H1 (cell line): ENCODE data around the gene FAM193A. TPM values are rescaled to one million over a fixed set of nuclear protein-coding genes. Genes with fewer than 3 reads are reported as not detected.

Source experiments
- CTCF ChIA-PET: fragments of 300-600 bp; sonication (Branson Sonifier 250); formaldehyde crosslinking; loops from one replicate; lab custom pipeline; 2021; ENCODE audit not compliant: partially characterized antibody; lab: Charles Lee
- POLR2A ChIA-PET: fragments of 300-600 bp; sonication (Branson Sonifier 250); formaldehyde crosslinking; loops from one replicate; lab custom pipeline; 2021; ENCODE audit warnings: inconsistent platforms; ENCODE audit not compliant: partially characterized antibody; lab: Charles Lee
- DNase-seq, 2 experiments: peaks; one replicate each; pipeline versions ENCODE4 v3.0.0 to v3.0.0-alpha.2; 2010 to 2022; ENCODE audit warnings: low spot score in 2 of 2, low read depth in 1 of 2, mixed read lengths in 1 of 2
- FAIRE-seq: peaks from 2 replicates; lab custom pipeline; 2011; peaks lifted over from hg19 to GRCh38; lab: Jason Lieb, UNC
- H2AFZ ChIP-seq: 2 replicates; pipeline ENCODE4 v1.8.1; 2012; ENCODE audit warnings: low read length, inconsistent platforms
- H2AK5ac ChIP-seq: 2 replicates; pipeline ENCODE4 v1.6.1; 2013; ENCODE audit warnings: low read depth, low read length
- H2BK120ac ChIP-seq: replicated peaks from 2 replicates; pipeline ENCODE3; 2013; ENCODE audit warnings: low read depth, low read length, inconsistent platforms
- H2BK12ac ChIP-seq: 2 replicates; pipeline ENCODE4 v1.6.1; 2013; ENCODE audit warnings: low read depth, low read length
- H2BK15ac ChIP-seq: 2 replicates; pipeline ENCODE4 v1.6.1; 2013; ENCODE audit warnings: low read length
- H2BK20ac ChIP-seq: 2 replicates; pipeline ENCODE4 v1.6.1; 2013; ENCODE audit warnings: low read length
- H2BK5ac ChIP-seq: 2 replicates; pipeline ENCODE4 v1.6.1; 2013; ENCODE audit warnings: low read depth, low read length
- H3K14ac ChIP-seq: 2 replicates; pipeline ENCODE4 v1.6.1; 2013; ENCODE audit warnings: inconsistent platforms; ENCODE audit not compliant: insufficient read length
- H3K18ac ChIP-seq: 2 replicates; pipeline ENCODE4 v1.6.1; 2013; ENCODE audit warnings: low read length; ENCODE audit errors: extremely low read depth
- H3K23ac ChIP-seq: 2 replicates; pipeline ENCODE4 v1.6.1; 2013; ENCODE audit warnings: inconsistent platforms; ENCODE audit not compliant: insufficient read length
- H3K23me2 ChIP-seq: 2 replicates; pipeline ENCODE4 v1.6.1; 2013; ENCODE audit warnings: low read depth, low read length
- H3K27ac ChIP-seq: 2 replicates; pipeline ENCODE4 v1.6.1; 2011; ENCODE audit warnings: low read depth, low read length, inconsistent platforms
- H3K27me3 ChIP-seq, 4 experiments: replicated peaks in 1 of 4; 1 replicate in 1 of 4; 2 replicates in 3 of 4; pipeline versions ENCODE4 v1.6.1 to v1.8.1; 2011 to 2013; ENCODE audit warnings: low read length in 3 of 4, mild to moderate bottlenecking in 3 of 4, inconsistent platforms in 2 of 4, mixed read lengths in 2 of 4, moderate library complexity in 1 of 4; ENCODE audit not compliant: control insufficient read depth in 3 of 4, insufficient read depth in 3 of 4; ENCODE audit errors: extremely low read depth in 1 of 4
- H3K36me3 ChIP-seq, 4 experiments: 2 replicates each; pipeline versions ENCODE4 v1.6.1 to v1.8.1; 2011 to 2013; ENCODE audit warnings: mild to moderate bottlenecking in 4 of 4, low read length in 3 of 4, moderate library complexity in 2 of 4, control low read depth in 1 of 4, inconsistent platforms in 1 of 4; ENCODE audit not compliant: insufficient read depth in 4 of 4, control insufficient read depth in 2 of 4
- H3K4ac ChIP-seq: replicated peaks from 2 replicates; pipeline ENCODE3; 2013; ENCODE audit warnings: low read length, low read depth, mixed read lengths, inconsistent platforms; ENCODE audit not compliant: insufficient read length
- H3K4me1 ChIP-seq, 4 experiments: replicated peaks in 1 of 4; 1 replicate in 1 of 4; 2 replicates in 3 of 4; pipeline versions ENCODE4 v1.6.1 to v1.8.1; 2011 to 2013; ENCODE audit warnings: low read length in 3 of 4, inconsistent platforms in 2 of 4, mixed read lengths in 1 of 4; ENCODE audit not compliant: insufficient read depth in 4 of 4, control insufficient read depth in 3 of 4
- H3K4me2 ChIP-seq, 2 experiments: 2 replicates each; pipeline versions ENCODE4 v1.6.1 to v1.8.1; 2011 to 2013; ENCODE audit warnings: low read depth in 2 of 2, low read length in 2 of 2, control low read depth in 1 of 2, inconsistent platforms in 1 of 2, mild to moderate bottlenecking in 1 of 2; ENCODE audit not compliant: insufficient read depth in 1 of 2
- H3K4me3 ChIP-seq, 4 experiments: fragments of 200-600, 300-600 bp in 1 of 4; sonication (generic), shearing (Covaris generic), sonication (Bioruptor Twin) in 1 of 4; 2 replicates each; pipeline versions ENCODE4 v1.5.1 to v1.8.1; 2011 to 2016; ENCODE audit warnings: low read length in 4 of 4, low read depth in 3 of 4, control low read depth in 2 of 4, inconsistent platforms in 2 of 4, mild to moderate bottlenecking in 2 of 4, mixed read lengths in 1 of 4, moderate library complexity in 1 of 4; ENCODE audit not compliant: insufficient read depth in 2 of 4; ENCODE audit errors: extremely low read depth in 1 of 4
- H3K56ac ChIP-seq: replicated peaks from 2 replicates; pipeline ENCODE3; 2013; ENCODE audit warnings: low read depth, mild to moderate bottlenecking, mixed read lengths, low read length, inconsistent platforms; ENCODE audit not compliant: insufficient read length
- H3K79me1 ChIP-seq: 2 replicates; pipeline ENCODE4 v1.6.1; 2013; ENCODE audit warnings: low read depth, low read length, control low read depth
- H3K79me2 ChIP-seq, 2 experiments: 2 replicates each; pipeline versions ENCODE4 v1.6.1 to v1.8.1; 2012 to 2013; ENCODE audit warnings: low read length in 2 of 2, mild to moderate bottlenecking in 2 of 2, inconsistent platforms in 1 of 2; ENCODE audit not compliant: insufficient read depth in 2 of 2, control insufficient read depth in 1 of 2
- H3K9ac ChIP-seq, 4 experiments: replicated peaks in 1 of 4; 1 replicate in 1 of 4; 2 replicates in 3 of 4; pipeline versions ENCODE4 v1.6.1 to v1.8.1; 2011 to 2013; ENCODE audit warnings: low read depth in 3 of 4, low read length in 3 of 4, control low read depth in 2 of 4, mild to moderate bottlenecking in 2 of 4, moderate library complexity in 2 of 4, inconsistent platforms in 1 of 4; ENCODE audit errors: extremely low read depth in 1 of 4
- H3K9me3 ChIP-seq, 2 experiments: 2 replicates each; pipeline versions ENCODE4 v1.6.1 to v1.8.1; 2012 to 2013; ENCODE audit warnings: mild to moderate bottlenecking in 2 of 2, moderate library complexity in 2 of 2, control low read depth in 1 of 2, inconsistent platforms in 1 of 2, low read depth in 1 of 2, low read length in 1 of 2, mixed read lengths in 1 of 2; ENCODE audit not compliant: insufficient read depth in 2 of 2
- H4K20me1 ChIP-seq, 2 experiments: replicated peaks in 1 of 2; 2 replicates each; pipeline versions ENCODE3 to v1.8.1; 2011 to 2013; ENCODE audit warnings: inconsistent platforms in 2 of 2, low read length in 2 of 2, mild to moderate bottlenecking in 1 of 2; ENCODE audit not compliant: insufficient read depth in 2 of 2, control insufficient read depth in 1 of 2
- H4K5ac ChIP-seq: 2 replicates; pipeline ENCODE4 v1.6.1; 2013; ENCODE audit warnings: low read length, low read depth, mixed read lengths, inconsistent platforms; ENCODE audit not compliant: insufficient read length
- H4K8ac ChIP-seq: 2 replicates; pipeline ENCODE4 v1.8.0; 2013; ENCODE audit warnings: mild to moderate bottlenecking, moderate library complexity, low read length, inconsistent platforms; ENCODE audit not compliant: insufficient read depth; ENCODE audit errors: extremely low read depth
- H4K91ac ChIP-seq: replicated peaks from 2 replicates; pipeline ENCODE3; 2013; ENCODE audit warnings: low read length, mixed read lengths, inconsistent platforms; ENCODE audit not compliant: insufficient read length
- CBX5 ChIP-seq: fragments of 300-800, 300-1000 bp; sonication (generic); IDR thresholded peaks from 2 replicates; pipeline ENCODE4 v1.7.1; 2016; ENCODE audit warnings: antibody characterized with exemption, low read length, low read depth
- POLR2A ChIP-seq, 2 experiments: IDR thresholded peaks; 1 replicate in 1 of 2; 2 replicates in 1 of 2; pipeline ENCODE4 v1.6.1; 2011; ENCODE audit warnings: low read depth in 2 of 2, low read length in 2 of 2, mild to moderate bottlenecking in 2 of 2; ENCODE audit errors: control extremely low read depth in 1 of 2
- RBBP5 ChIP-seq: IDR thresholded peaks from 2 replicates; pipeline ENCODE4 v1.7.1; 2012; ENCODE audit warnings: low read depth, mild to moderate bottlenecking, inconsistent platforms, low read length, moderate library complexity, borderline replicate concordance
- RFX5 ChIP-seq: IDR thresholded peaks from 2 replicates; pipeline ENCODE4 v1.6.1; 2011; ENCODE audit warnings: low read depth, low read length, improper control_type of control experiment, borderline replicate concordance
- SAP30 ChIP-seq: fragments of 300-600 bp; sonication (generic); IDR thresholded peaks from 2 replicates; pipeline ENCODE4 v1.7.1; 2012; ENCODE audit warnings: low read length, moderate library complexity, mild to moderate bottlenecking, inconsistent platforms; ENCODE audit not compliant: insufficient read depth, insufficient replicate concordance
- SP1 ChIP-seq: IDR thresholded peaks from 2 replicates; pipeline ENCODE4 v1.6.1; 2011; ENCODE audit warnings: low read depth, low read length
- ZNF274 ChIP-seq: IDR thresholded peaks from 2 replicates; pipeline ENCODE4 v1.7.0; 2012; ENCODE audit warnings: low read length, borderline replicate concordance; ENCODE audit errors: extremely low read depth
- WGBS, 2 experiments: shearing (Covaris generic) in 1 of 2; methylation state at CpG; one replicate each; pipeline versions ENCODE4 v1.1.6 to v1.1.7; 2013 to 2015; ENCODE audit warnings: low lambda C conversion rate in 2 of 2, mixed read lengths in 2 of 2, inconsistent platforms in 1 of 2, low coverage in 1 of 2, missing lambda C conversion rate in 1 of 2; ENCODE audit not compliant: insufficient replicate concordance in 2 of 2, insufficient coverage in 1 of 2, insufficient read length in 1 of 2; ENCODE audit errors: extremely low coverage in 1 of 2, missing lambda C conversion rate in 1 of 2; 5-methylcytosine and 5-hydroxymethylcytosine counted together
- polyA plus RNA-seq, 7 experiments: library from polyadenylated mRNA; depleted of rRNA in 3 of 7; stranded (reverse) in 5 of 7; unstranded in 2 of 7; fragments of >200 nt in 5 of 7; fragments of 200-250 nt in 2 of 7; gene quantifications; 1 replicate in 5 of 7; 2 replicates in 1 of 7; 4 replicates in 1 of 7; pipeline versions ENCODE4 v1.2.1 to v1.2.3, GENCODE V29; 2011 to 2013; ENCODE audit warnings: missing spikeins in 2 of 7, mixed read lengths in 2 of 7
- total RNA-seq: library from RNA; stranded (reverse); fragmentation: NEBNext Ultra II Directional; extraction: Animal tissue kit (Norgen Biotek cat#: 25700); gene quantifications from 2 replicates; pipeline ENCODE4 v1.2.1, GENCODE V29; 2021
- TF ChIP-seq, protein P1 (sequence below): IDR thresholded peaks from 2 replicates; pipeline ENCODE4 v1.6.1; 2012; ENCODE audit warnings: inconsistent platforms
- TF ChIP-seq, protein P2 (sequence below): IDR thresholded peaks from 2 replicates; pipeline ENCODE4 v1.6.1; 2012; ENCODE audit warnings: low read length, inconsistent platforms

FAM193A gene
- total and polyA plus RNA-seq, 2 of the 8 experiments (the other 6 are each of a cell fraction or from before 2014, with no cell fraction given), result 8.7 to 26.2 TPM

DNA sequence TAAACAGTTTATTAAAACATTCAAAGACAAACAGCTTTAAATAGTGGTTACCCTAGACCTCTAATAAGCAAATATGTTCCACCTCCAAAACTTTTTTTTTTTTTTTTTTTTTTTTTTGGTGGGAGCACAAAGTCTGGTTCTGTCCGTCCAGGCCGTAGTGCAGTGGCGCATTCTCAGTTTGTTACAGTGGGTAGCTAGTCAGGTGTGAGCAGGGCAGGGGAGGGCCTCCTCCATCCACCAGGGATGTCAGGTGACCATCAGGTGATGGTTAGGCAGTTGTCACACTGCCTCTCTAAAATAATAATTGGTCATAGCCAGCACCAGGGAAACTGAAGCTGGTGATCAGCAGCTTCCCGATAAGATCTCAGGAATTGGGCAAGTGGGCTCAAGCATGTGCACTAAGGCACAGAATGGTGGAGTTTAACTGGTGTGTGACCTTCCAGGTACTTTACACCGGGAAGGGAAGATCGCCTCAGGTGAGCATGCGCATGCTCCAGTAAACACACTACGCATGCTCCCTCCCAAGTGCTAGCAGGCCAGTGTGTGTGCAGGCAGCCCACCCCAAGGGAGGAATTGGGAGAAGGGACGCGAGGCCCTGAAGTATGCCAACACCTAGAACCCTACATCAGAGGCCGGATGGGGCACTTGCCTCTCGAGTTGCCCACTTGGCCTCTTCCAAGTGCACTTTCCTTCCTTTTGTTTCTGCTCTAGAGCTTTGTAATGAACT is 192.5 kb downstream of the FAM193A start:
- no peak overlapping the region for H2BK20ac ChIP-seq
- no peak overlapping the region for H2BK15ac ChIP-seq
- WGBS, 2 experiments, result 92% methylated on average over 10 of the region's 12 CpGs; no CpG with 5 or more reads in 1 of the 2 experiments
- H3K56ac ChIP-seq, result no peak overlapping the region
- H3K23ac ChIP-seq, result no peak overlapping the region
- H3K27me3 ChIP-seq, result no peaks in the 10 kb centered on the region
- no peak overlapping the region for H2BK12ac ChIP-seq
- no peak overlapping the region for H3K4me2 ChIP-seq
- no peak overlapping the region for H4K5ac ChIP-seq
- no peak overlapping the region; the same call in 1 of the 2 replicates for H2BK5ac ChIP-seq
- H3K23me2 ChIP-seq, result no peaks in the 10 kb centered on the region
- no peak overlapping the region for H3K14ac ChIP-seq
- peaks cover 0 to 3% of the 10 kb centered on the region in 2 experiments for H4K20me1 ChIP-seq
- peaks cover 5 to 17% (median 11%) of the 10 kb centered on the region in 4 experiments; a peak in 7 of 8 replicates for H3K36me3 ChIP-seq
- CTCF ChIA-PET, result interaction anchor here (1.1 to 1.3 kb wide), 2 partner anchors 56 to 219 kb away, joined by 3 read pairs; no protein-coding TSS in a partner anchor
- FAIRE-seq, result no peak
- no peaks in the 10 kb centered on the region for H3K79me1 ChIP-seq
- no peak overlapping the region for H4K91ac ChIP-seq
- H4K8ac ChIP-seq, result no peak overlapping the region
- H3K4ac ChIP-seq, result no peak overlapping the region
- H2AFZ ChIP-seq, result no peak overlapping the region
- TF ChIP-seq RFX5 (no peak), POLR2A (IDR thresholded peaks at IDR 0.05; ENCODE audit: control extremely low read depth in 1 of 2, low read depth in 2 of 2, low read length in 2 of 2) (no peak), ZNF274 (no peak), SP1 (no peak), SAP30 (no peak), CBX5 (no peak), RBBP5 (no peak)
- TF ChIP-seq, protein P1, sequence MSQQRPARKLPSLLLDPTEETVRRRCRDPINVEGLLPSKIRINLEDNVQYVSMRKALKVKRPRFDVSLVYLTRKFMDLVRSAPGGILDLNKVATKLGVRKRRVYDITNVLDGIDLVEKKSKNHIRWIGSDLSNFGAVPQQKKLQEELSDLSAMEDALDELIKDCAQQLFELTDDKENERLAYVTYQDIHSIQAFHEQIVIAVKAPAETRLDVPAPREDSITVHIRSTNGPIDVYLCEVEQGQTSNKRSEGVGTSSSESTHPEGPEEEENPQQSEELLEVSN, result no peak
- TF ChIP-seq, protein P2, sequence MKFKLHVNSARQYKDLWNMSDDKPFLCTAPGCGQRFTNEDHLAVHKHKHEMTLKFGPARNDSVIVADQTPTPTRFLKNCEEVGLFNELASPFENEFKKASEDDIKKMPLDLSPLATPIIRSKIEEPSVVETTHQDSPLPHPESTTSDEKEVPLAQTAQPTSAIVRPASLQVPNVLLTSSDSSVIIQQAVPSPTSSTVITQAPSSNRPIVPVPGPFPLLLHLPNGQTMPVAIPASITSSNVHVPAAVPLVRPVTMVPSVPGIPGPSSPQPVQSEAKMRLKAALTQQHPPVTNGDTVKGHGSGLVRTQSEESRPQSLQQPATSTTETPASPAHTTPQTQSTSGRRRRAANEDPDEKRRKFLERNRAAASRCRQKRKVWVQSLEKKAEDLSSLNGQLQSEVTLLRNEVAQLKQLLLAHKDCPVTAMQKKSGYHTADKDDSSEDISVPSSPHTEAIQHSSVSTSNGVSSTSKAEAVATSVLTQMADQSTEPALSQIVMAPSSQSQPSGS, result no peak
- TF ChIP-seq, all 59 proteins: peak for 0
- Histone ChIP-seq H3K79me2 (no peaks in the 10 kb centered on the region), H3K4me1 (no peaks in the 10 kb centered on the region), H3K18ac (no peak overlapping the region), H2BK120ac (no peak overlapping the region), H2AK5ac (no peak overlapping the region), H3K4me3 (no peak overlapping the region), H3K27ac (no peak overlapping the region), H3K9ac (no peak overlapping the region), H3K9me3 (no peaks in the 10 kb centered on the region)
- POLR2A ChIA-PET, result interaction anchor here (1.0 kb wide), 1 partner anchor 47 kb away, joined by 3 read pairs; no protein-coding TSS in a partner anchor
- no peak for DNase-seq
